Tongue (tissue), 2 donors: ENCODE measurements around the gene CEP192. TPM values are rescaled to one million over a fixed set of nuclear protein-coding genes. Genes with fewer than 3 reads are reported as not detected.
"Not testable (repeated sequence)": the region's sequence is repeated elsewhere in the genome, so short reads cannot be mapped to it uniquely, and the experiment has no call there.

Experiments used
- DNase-seq: peaks from one replicate; pipeline ENCODE4 v3.0.0-alpha.2; 2015
- total RNA-seq: library from RNA; depleted of rRNA; stranded (reverse); fragments of >200 nt; gene quantifications from one replicate; pipeline ENCODE4 v1.2.3, GENCODE V29; 2014

The CEP192 gene
- total RNA-seq, 1 donor from 2014 or later = 45.2 TPM

- DNase-seq = no peak
These were observed 1.1 kb upstream of the CEP192 start for GRCh38 chr18:12990123-12990475.

GRCh38 chr18:12990641-12990966, 558 bp upstream of the CEP192 start:
- no peak for DNase-seq

DNA sequence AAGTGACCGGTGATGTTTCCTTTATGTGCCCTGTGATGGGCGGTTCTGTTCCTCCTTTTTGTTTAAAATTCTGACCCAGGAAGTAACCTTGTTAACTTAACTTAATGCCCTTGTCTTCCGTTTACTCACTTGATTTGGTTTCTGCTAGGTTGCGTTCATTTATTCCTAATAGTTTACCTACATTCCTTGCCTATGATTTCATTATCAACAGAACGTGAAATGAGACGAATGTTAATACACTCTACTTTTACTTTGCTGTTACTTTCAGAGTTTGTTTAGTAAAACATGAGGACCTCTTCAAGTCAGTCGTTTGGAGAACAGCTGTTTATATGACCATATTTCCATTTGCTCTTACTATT, 638 bp downstream of the CEP192 start:
- no peak for DNase-seq

- DNase-seq = no peak
These were observed 2.3 kb downstream of the CEP192 start for GRCh38 chr18:12993439-12993838.

DNA sequence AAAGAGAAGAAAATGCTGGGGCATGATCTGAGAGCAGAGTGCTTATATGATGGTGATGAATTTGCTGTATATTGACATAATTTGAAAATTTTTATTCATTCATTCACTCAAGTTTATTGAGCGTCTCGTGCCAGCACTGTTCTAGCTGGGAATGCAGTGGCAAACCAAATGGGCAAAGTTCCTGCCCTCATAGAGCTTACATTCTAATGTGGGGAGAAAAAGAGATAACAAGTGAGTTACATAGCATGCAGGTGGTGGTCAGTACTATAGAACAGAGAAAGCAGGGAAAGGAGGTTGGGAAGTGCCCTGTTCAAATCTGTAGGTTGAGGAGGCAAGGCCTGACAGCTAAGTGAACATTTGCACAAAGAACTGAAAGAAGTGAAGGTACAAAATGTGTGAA, 4.3 kb downstream of the CEP192 start:
- DNase-seq = no peak

DNA sequence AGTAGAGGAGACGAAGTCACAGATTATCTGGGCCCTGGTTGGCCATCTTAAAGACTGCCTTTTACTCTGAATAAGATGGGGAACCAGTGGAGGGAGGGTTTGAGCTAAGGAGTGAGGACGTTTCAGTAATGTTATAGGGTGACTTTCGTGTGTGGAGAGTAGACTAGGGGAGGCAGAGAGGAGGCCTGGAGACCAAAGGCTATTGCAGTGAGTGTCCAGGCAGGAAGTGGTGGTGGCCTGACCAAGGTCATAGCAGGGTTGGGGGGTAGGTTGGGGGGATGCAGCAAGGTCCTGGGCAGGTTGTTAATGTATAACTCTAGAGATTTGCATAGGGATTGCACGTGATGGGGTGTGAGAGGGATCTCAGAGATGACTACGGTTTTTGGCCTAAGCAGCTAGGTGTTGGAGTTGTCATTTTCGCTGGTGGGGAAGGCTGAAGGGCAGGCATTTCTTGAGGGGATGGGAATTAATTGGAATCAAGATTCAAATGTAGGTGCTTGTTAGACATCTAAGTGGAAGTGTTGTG, 4.9 kb downstream of the CEP192 start:
- DNase-seq = no peak

DNA sequence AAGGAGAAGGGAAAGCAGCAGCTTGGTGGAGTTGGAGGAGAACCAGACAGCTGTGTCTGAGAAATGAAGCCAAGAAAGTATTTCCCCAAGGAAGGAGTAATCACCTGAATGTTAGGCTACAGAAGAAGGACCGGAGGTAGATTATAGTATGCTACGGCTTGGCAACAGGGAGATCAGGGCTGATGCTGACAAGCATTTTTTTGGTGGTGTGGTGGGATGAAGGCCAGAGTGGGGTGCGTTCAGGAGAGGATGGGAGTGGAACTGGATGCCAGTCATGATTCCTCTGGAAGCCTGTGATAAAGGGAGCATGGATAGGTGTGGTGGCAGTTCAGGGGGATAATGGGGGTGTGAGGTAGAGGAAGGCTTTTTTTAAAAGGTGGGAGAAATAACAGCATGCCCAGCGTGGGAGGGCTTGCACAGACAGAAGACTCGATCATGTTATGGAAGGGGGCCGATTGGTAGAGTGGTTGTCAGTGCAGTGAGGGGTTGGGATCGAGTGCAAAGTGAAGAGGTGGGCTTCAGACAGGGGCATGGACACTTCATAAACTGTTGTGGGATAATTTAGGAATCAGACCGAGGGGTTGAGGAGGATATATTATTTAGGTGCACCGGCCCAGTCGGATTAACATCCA, 5.6 kb downstream of the CEP192 start:
- no peak for DNase-seq

GRCh38 chr18:12997330-12997729, 6.2 kb downstream of the CEP192 start:
- not testable (repeated sequence) for DNase-seq

DNA sequence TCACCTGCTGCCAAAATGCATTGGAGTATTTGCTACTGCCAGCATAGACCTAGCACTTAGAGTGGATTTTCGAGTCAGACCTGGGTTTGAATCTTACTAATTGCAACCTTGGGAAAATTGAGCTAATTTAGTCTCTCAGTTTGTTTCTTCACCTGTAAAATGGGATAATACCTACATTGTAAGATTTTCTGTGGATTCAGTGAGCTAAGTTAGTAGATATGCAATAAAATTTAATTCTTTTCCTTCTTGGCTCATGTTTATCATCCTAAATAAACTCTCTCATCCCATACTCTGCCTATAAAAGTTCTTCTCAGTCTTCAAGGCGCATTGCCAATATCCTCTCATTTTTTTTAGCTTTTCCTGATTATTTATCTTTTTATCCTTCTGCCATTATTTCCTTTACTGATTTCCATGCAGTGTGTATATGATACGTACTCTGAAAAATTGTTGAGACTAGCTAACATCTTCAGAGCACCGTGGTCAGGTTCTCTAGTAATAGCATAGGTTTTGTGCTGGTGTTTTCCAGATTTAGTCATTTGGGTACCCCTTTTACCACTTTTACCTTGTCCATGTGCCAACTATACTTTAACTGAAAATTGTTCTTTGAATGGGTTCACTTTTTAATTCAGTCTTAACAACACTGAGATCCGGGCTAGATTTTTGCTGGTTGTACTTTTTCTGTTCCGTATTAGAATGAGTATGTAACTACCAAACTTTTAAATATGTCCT, 7.3 kb downstream of the CEP192 start:
- no peak for DNase-seq

DNA sequence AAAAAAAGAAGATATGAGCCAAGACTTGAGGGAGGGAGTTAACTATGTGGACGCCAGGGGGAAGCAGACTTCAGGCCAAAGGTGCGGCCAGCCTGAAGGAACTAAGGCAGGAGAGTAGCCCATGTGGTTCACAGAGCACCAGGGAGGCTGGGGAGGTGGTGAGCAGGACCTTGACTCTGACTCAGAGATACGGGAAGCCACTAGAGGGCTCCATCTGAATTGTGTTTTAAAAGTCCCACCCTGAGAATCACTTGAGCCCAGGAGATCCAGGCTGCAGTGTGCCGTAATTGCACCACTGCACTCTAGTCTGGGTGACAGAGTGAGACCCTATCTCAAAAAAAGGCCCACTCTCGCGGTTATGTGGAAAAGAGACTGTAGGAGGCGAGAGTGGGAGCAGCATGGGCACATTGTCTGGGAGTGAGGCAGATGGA, 12.3 kb downstream of the CEP192 start:
- DNase-seq = peak; percentile 29

GRCh38 chr18:13004396-13004795, 13.2 kb downstream of the CEP192 start:
- DNase-seq = no peak

DNA sequence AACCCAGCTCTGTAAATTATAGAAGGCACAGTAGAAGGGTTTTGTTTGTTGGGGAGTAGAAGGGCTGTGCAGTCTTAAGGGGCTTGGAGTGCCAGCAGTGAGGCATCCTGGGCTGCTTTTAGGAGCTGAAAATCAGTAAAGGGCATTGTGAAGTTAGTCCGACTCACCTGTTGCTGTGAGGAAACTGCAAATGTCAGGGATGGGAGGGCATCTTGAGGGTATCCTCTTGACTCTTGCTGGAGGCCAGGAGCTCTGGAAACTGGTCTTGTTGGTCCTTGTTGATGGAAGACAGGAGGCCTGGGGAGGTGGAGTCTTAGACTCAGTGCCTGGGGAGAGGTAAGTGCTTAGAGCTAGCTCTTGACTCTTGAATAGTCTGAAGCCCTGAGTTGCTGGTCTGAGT, 14.1 kb downstream of the CEP192 start:
- DNase-seq = no peak

- no peak for DNase-seq
These were observed 15.5 kb downstream of the CEP192 start for GRCh38 chr18:13006531-13007247.

GRCh38 chr18:13007248-13007560, 16.0 kb downstream of the CEP192 start:
- DNase-seq = no peak

- no peak for DNase-seq
These were observed 20.6 kb downstream of the CEP192 start for GRCh38 chr18:13011719-13012118.

GRCh38 chr18:13014232-13014631, 23.1 kb downstream of the CEP192 start:
- DNase-seq = no peak

DNA sequence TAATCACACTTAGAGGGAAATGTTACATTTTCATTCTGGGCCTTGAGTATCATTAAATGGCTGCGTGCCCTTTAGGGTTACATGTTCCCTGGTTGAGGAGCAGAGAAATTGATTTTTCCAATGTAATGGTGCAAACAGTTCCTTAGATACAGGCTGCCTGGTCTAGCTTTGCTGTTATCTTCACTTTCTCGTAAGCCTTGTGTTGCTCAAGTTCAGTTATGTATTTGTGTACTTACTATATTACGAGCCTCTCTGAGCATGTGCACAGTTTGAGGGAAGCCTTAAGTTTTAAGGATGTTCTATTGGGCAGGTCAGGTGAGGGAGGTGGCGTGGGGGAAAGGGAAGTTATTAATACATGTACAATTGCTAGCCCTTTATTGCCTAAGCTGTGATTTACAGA, 23.7 kb downstream of the CEP192 start:
- DNase-seq = no peak

GRCh38 chr18:13017247-13017875, 26.2 kb downstream of the CEP192 start:
- no peak for DNase-seq

DNA sequence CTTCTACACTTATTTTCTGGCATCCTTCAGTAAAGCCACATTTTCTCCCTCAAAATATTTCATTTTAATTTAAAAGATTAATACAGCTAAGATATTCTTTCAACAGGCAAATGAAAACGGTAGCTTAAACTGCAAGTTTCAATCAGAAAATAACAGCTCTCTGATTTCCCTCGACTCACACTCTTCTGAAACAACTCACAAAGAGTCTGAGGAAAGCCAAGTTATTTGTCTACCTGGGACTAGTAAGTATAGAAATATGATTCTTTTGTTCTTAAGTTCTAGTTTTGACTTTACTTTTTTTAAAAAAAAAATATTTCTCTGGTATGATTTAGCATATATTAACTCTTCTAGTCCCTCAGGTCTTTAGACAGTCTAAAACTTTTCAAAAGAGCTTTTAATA, 27.2 kb downstream of the CEP192 start:
- no peak for DNase-seq

DNA sequence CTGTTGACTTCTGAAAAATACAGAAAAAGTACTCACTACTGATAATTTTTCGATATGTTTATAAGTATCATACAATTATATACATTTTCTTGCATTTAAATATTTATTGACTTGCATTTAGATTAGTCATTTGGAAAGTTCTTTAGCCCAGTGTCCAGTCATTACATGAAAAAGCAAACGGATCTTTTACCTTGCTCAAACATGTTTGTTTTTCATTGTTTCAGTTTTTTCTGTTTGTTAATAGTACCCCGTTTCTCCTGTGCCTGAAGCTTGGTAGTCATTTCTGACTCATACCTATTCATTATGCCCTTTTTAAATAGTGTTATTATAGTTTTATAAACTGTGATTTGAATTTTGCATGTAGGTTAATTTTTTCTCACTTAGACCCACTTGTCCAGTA, 28.1 kb downstream of the CEP192 start:
- DNase-seq = no peak

DNA sequence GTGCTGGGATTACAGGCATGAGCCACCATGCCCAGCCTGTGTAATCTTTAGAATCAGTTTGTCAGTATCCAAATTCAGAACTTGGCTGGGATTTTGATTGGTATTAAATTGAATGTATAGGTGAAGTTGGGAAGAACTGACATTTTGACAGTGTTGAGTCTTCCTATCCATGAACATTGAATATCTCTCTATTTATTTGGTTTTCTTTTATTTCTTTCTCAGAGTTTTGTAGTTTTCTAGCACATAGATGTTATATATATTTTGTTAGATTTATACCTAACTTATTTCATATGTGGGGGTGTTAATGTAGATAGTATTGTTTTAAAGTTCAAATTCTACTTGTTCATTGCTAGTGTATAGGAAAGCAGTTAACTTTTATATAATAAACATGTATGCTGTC, 31.5 kb downstream of the CEP192 start:
- DNase-seq = no peak

DNA sequence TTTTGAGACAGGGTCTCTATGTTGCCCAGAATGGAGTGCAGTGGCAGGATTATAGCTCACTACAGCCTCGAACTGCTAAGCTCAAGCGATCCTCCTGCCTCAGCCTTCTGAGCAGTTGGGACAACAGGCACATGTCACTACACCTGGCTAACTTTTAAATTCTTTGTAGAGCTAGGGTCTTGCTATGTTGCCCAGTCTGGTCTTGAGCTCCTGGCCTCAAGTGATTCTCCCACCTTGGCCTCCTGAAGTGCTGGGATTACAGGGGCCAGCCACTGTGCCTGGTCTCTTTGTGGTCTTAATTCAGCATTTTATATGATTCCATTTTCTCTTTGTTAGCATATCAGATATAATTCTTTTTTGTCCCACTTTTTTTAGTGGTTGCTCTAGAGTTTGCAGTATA, 34.1 kb downstream of the CEP192 start:
- DNase-seq = no peak

- DNase-seq = no peak
These were observed 35.6 kb downstream of the CEP192 start for GRCh38 chr18:13026583-13027270.
